ENCODE measurements around the gene AOPEP.

AOPEP gene

DNA sequence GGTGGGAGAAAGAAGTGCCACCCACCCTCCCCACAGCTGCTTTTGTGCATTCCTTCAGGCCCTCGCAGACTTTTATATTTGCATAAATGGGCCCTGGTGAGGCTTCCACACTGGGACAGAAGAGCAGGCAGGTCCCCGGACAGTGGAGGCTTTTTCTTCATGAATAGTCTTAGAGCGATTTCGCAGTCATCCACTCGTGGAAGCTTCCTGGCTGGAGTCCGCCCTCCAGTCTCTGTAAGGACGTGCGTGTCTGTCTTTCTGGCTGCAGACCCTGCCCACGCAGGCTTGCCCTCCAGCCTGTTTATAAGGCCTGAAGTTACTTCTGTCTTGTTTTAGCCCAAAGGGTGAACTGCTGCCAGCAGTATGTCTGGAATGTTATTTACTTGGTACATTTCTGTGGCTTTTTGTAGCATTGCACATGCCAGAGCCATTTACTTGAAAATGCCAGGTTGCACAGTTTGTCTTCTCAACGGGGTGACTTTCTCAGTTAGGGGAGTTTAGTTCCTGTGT is 195.7 kb downstream of the AOPEP start:
- peak; percentile 88 for TF ChIP-seq FOXM1 (IDR thresholded peaks at IDR 0.05; ENCODE audit: borderline replicate concordance, low read depth)
- peak; percentile 47; the same call in 1 of the 2 replicates for TF ChIP-seq TAF1 (IDR thresholded peaks at IDR 0.05; ENCODE audit: low read depth)
- TF ChIP-seq NFIC (IDR thresholded peaks at IDR 0.05): peak; percentile 93
- peak; percentile 12; the same call in 1 of the 2 replicates for TF ChIP-seq RAD21 (IDR thresholded peaks at IDR 0.05; ENCODE audit: low read depth)
- TF ChIP-seq, protein P1, sequence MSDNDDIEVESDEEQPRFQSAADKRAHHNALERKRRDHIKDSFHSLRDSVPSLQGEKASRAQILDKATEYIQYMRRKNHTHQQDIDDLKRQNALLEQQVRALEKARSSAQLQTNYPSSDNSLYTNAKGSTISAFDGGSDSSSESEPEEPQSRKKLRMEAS (IDR thresholded peaks at IDR 0.05): no peak; the same call in none of the 2 replicates
- TF ChIP-seq YY1 (IDR thresholded peaks at IDR 0.05; ENCODE audit: low read depth): no peak
- TF ChIP-seq CREB1 (IDR thresholded peaks at IDR 0.05; ENCODE audit: low read depth): no peak
- TF ChIP-seq ZBTB7A (IDR thresholded peaks at IDR 0.05; ENCODE audit: low read depth): no peak
- TF ChIP-seq EGR1 (IDR thresholded peaks at IDR 0.05): 0 out of 2 replicates have a peak, but pooled peaks have one; percentile 47
- TF ChIP-seq, protein P2, sequence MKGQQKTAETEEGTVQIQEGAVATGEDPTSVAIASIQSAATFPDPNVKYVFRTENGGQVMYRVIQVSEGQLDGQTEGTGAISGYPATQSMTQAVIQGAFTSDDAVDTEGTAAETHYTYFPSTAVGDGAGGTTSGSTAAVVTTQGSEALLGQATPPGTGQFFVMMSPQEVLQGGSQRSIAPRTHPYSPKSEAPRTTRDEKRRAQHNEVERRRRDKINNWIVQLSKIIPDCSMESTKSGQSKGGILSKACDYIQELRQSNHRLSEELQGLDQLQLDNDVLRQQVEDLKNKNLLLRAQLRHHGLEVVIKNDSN (IDR thresholded peaks at IDR 0.05): no peak
- peak; percentile 89 for TF ChIP-seq TCF12 (IDR thresholded peaks at IDR 0.05; ENCODE audit: low read depth)
- TF ChIP-seq CEBPB (IDR thresholded peaks at IDR 0.05): peak; percentile 40
- TF ChIP-seq, protein P3, sequence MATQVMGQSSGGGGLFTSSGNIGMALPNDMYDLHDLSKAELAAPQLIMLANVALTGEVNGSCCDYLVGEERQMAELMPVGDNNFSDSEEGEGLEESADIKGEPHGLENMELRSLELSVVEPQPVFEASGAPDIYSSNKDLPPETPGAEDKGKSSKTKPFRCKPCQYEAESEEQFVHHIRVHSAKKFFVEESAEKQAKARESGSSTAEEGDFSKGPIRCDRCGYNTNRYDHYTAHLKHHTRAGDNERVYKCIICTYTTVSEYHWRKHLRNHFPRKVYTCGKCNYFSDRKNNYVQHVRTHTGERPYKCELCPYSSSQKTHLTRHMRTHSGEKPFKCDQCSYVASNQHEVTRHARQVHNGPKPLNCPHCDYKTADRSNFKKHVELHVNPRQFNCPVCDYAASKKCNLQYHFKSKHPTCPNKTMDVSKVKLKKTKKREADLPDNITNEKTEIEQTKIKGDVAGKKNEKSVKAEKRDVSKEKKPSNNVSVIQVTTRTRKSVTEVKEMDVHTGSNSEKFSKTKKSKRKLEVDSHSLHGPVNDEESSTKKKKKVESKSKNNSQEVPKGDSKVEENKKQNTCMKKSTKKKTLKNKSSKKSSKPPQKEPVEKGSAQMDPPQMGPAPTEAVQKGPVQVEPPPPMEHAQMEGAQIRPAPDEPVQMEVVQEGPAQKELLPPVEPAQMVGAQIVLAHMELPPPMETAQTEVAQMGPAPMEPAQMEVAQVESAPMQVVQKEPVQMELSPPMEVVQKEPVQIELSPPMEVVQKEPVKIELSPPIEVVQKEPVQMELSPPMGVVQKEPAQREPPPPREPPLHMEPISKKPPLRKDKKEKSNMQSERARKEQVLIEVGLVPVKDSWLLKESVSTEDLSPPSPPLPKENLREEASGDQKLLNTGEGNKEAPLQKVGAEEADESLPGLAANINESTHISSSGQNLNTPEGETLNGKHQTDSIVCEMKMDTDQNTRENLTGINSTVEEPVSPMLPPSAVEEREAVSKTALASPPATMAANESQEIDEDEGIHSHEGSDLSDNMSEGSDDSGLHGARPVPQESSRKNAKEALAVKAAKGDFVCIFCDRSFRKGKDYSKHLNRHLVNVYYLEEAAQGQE (IDR thresholded peaks at IDR 0.05; ENCODE audit: low read depth): no peak
- peak; percentile 98 for TF ChIP-seq TEAD4 (IDR thresholded peaks at IDR 0.05)
- peak; percentile 88 for TF ChIP-seq EP300 (IDR thresholded peaks at IDR 0.05; ENCODE audit: borderline replicate concordance)

DNA sequence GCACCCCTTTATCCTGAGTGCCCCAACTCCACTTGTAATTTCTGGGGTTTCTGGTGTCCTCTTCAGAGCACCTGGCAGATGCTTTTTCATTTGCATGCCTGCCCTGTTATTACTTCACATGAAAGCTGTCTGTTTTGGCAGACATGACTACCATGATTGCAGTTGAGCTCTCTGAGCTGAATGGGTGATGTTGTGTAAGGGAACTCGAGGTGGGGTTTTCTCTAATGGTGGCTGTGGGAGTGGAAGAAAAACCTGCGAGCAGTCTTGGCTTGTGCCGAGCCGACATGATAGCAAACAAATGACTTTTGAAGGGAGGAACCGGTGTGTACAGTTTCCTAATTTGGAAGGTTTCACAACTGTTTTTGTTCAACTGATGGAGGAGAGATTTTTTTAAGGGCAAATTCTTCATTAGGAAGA is 196.2 kb downstream of the AOPEP start:
- no peak for TF ChIP-seq CEBPB (IDR thresholded peaks at IDR 0.05)
- TF ChIP-seq NFIC (IDR thresholded peaks at IDR 0.05): no peak
- TF ChIP-seq CREB1 (IDR thresholded peaks at IDR 0.05; ENCODE audit: low read depth): no peak
- TF ChIP-seq FOXM1 (IDR thresholded peaks at IDR 0.05; ENCODE audit: borderline replicate concordance, low read depth): no peak
- TF ChIP-seq TCF12 (IDR thresholded peaks at IDR 0.05; ENCODE audit: low read depth): no peak
- TF ChIP-seq, protein P1 (IDR thresholded peaks at IDR 0.05): no peak
- TF ChIP-seq EGR1 (IDR thresholded peaks at IDR 0.05): no peak
- no peak for TF ChIP-seq EP300 (IDR thresholded peaks at IDR 0.05; ENCODE audit: borderline replicate concordance)
- TF ChIP-seq ZBTB7A (IDR thresholded peaks at IDR 0.05; ENCODE audit: low read depth): no peak
- TF ChIP-seq TEAD4 (IDR thresholded peaks at IDR 0.05): no peak
- no peak for TF ChIP-seq RAD21 (IDR thresholded peaks at IDR 0.05; ENCODE audit: low read depth)
- TF ChIP-seq, protein P3 (IDR thresholded peaks at IDR 0.05; ENCODE audit: low read depth): no peak
- TF ChIP-seq YY1 (IDR thresholded peaks at IDR 0.05; ENCODE audit: low read depth): no peak
- TF ChIP-seq TAF1 (IDR thresholded peaks at IDR 0.05; ENCODE audit: low read depth): no peak
- TF ChIP-seq, protein P2 (IDR thresholded peaks at IDR 0.05): no peak

DNA sequence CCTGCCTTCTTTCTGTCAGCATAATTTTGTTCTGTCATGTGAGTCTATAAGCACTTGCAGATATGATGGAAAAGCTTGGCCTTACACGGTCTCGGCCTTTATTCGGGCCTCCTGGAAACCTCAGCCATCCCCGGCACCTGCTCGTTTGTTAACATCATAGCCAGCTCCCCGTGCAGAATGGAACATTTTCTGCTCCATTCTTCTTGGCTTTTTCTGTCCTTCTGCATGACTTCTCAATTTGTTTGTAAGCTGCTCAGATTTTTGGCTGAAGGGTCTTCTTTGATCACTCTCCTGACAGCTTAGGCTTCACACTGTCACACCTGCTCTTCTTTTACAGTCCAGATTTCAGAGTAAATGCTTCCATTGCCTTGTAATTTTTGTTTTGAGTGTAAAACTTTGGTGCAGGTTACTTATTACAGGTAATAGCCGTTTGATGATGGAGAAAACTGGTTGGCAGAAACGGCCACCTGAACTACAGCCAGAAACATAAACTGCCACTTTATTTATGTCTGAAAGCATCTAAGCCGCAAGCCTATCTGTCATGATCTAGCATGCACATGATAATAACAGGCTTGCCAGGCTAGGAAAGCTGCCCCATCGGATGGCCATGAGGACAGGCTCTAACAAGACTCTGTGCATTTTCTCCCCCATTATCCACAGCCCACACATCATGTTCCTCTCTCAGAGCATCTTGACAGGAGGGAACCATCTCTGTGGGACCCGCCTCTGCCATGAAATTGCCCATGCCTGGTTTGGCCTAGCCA is 197.0 kb downstream of the AOPEP start:
- TF ChIP-seq TEAD4 (IDR thresholded peaks at IDR 0.05): no peak
- TF ChIP-seq, protein P3 (IDR thresholded peaks at IDR 0.05; ENCODE audit: low read depth): no peak
- TF ChIP-seq, protein P2 (IDR thresholded peaks at IDR 0.05): no peak
